GM19035 (cell line): ENCODE data around the gene PDZD2.

ENCODE experiments used
- ATAC-seq: cut with Tn5 transposase; IDR thresholded peaks from one replicate; pipeline ENCODE4 v1.9.1; 2021; ENCODE audit not compliant: unreplicated experiment

PDZD2 gene

DNA sequence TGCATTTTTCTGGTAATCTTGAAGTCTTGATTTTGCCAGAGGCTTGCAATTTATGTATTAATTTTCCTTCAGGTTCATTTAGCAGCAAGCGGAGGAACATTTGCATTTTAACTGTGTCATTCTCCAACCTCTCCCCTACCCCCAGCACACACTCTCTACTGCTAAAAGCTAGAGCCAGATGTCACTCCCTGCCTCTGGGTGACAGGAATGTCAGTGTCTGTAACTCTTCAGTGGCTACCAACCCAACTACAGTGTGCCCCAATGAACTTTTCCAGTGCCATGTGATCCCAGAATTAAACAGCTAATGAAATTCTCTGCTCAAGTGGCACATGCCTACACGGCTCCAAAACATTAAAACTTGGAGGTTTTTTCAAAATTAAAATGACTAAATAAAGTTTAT lies 274.9 kb downstream of the PDZD2 start:
- ATAC-seq, result no peak

DNA sequence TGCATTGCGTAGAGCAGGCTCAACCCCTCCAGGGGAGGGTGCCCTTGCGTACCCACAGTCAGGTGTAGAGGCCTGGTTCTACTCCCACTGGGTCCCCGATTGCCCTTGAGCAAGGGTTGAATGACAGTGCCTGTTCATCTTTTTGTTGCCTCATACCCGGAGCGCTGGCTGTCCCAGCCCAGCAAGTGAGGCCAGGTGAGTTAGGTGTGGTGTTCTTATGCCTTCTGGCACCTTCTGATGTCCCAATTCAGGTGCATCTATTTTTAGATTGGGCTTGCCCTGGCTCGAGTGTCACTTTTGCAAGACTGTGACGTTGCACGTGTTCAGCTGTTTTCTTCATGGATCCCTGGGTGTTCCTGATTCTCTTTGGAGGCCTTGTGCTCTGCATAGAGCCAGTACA lies 277.4 kb downstream of the PDZD2 start:
- no peak for ATAC-seq

DNA sequence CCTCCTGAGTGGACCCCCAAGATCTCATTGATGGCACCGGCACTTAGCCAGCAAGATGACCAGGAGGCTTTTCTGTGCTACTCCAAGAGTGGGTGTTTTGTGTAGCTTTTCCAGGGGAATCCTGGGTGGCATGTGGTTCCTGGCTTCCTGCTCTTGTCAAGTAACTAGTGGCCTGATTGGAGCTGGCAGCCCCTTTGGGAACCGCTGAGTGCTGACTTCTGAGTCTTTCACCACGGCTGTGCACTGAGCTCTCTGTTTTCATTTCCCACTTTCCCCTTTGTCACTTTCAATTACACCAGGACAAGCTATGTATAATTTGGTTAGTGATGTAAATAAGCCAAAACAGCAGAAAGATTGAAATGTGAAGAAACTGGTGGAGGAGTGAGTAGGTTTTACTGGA lies 279.8 kb downstream of the PDZD2 start:
- ATAC-seq, result no peak

DNA sequence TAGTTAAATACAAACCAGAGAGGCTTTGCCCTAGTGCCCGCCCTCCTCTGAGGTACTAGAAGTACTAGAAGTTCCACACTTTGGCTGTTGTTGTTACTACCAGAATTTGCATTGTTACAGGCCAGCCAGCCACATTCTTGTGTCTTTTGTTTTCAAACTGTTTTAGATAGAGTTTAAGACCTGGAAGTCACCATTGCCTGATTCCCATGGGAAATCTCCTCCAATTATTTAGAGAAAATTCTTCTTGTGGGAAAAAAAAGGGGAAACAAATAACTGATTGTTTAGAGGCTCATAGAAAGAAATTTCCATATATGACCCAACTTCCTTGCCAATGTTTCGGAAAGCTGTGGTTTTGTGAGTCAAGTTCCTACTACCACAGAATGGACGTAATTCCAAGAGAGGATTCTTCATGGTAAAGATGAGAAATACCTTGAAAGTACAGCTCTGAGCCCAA lies 282.9 kb downstream of the PDZD2 start:
- ATAC-seq, result no peak

DNA sequence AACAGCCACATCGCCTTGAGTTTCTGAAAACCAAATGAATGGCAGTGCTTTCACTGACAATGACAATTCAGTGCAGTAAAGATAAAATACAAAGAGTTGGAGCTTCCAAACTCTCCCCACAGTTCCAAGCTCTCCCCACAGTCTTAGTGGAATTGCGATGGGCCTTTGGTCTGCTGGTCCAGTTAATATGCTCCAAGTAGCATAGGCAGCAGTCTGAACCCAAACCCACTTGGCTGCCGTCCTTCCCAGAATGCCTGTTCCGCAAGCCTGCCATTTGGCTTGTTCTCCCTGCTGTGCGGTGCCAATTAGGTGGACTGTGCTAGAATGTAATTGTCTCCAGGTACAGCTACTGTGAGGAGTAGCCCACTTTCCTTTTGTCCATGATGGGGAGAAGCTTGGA lies 285.1 kb downstream of the PDZD2 start:
- ATAC-seq, result no peak

DNA sequence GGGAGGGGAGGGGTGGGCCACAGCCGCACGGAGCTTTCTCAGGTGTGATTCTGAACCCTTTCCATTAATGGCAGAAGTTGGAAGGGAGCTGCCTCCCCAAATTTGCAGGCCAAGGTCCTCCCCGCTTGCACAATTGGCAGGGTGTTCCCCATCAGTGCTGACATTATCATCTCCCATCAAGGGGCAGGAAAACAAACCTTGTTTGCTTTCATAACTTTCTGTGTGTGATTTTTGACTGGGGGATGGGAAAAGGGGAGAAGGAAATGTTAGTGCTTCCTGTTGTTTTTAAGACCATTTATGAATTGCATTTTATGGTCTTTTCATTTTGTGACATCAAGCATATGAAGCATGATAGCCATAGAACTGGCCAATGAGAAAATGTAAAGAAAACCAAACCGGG lies 292.9 kb downstream of the PDZD2 start:
- no peak for ATAC-seq

DNA sequence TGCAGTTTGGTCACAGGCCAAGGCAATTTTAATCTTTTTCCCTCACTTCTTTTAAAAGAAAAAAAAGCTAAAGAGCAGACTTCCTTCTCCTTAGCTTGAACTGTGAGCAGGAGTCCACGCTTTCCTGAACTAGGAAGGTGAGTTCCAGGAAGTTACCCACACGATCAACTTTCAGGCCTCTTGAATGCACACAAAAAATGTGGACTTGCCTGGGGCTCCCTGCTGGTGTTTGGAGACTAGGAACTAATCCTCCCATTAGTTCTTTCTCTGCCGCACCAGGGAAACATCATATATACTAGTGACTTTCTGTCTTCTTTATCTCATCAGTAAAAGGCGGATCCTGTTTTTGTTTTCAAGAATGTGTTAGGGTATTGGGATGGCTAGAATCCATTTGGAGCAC lies 295.2 kb downstream of the PDZD2 start:
- no peak for ATAC-seq

DNA sequence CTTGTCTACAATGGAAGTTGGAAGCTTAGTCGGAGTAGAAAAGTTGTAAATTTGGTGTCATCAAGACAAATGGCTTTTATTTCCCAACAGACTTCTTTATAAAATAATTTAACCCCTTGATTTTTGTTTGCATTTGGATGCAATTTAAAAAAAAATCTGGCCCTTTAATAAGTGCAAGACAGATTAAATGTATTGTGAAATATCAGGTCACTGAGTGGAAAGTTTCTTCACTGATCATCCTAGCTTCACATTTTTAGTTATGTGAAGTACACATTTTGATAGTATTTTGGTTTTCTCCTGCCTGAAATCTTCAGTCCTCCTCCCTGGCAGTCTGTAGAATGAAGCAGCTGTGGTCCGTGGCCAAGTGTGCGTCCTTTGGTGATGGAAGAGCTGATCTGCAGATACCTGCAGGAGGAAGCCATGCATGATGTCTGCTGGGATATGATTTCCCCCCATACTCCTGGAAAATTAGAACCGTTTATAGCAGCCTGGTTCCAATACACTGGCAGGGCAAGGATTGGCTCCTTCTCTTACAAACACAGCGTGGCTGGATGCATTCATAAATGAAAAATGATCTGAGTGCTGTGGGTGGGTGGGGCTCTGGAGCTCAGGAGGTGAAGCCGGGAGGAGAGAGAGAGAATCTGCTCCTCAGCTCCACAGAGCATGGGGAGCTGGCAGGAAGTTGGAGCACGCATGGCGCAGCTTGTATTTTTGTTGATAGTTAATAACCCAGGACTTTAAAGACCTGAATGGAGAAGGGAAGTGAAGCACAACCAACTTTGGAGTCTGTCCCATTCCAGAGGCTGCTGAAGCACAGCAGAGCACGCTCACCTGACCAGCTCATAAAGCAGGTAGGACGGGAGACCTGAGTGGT lies 296.8 kb downstream of the PDZD2 start:
- no peak for ATAC-seq

DNA sequence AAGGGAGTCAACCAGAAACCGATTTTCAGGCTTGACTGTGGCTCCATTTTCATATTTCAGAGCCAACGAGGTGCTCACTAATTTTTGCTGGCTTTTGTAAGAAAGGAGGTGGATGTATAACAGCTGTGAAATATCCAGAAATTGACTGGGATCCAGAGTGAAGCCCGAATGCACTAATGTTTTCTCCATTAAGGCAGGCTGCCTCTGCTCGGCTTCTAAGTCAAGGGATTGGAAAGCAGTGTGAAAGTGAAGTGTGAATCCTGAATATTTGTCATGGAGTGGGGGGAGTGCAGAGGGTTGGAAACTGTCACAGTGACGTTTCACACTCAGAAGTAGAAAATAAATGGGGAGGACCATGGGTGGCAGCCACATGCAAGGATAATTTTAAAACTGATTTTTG lies 297.8 kb downstream of the PDZD2 start:
- ATAC-seq, result no peak

DNA sequence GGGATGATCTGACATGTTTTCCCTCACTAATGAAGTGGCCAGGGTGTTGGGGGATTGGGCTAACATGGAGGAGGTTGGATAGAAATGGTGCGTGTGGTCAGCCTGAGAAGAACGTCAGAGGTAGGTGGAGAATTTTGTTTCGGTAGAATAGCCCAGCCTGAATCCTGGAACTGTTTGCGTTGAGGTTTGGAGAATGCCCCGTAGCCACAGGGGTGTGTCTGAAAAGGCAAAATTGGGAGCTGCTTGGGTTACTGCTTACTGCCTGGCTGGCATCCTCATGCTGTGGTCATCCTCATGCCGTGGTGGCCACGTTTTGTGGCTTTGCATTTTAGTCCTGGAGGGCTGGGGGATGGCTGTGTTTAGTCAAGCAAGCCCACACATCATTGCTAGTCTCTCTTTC lies 298.3 kb downstream of the PDZD2 start:
- no peak for ATAC-seq

DNA sequence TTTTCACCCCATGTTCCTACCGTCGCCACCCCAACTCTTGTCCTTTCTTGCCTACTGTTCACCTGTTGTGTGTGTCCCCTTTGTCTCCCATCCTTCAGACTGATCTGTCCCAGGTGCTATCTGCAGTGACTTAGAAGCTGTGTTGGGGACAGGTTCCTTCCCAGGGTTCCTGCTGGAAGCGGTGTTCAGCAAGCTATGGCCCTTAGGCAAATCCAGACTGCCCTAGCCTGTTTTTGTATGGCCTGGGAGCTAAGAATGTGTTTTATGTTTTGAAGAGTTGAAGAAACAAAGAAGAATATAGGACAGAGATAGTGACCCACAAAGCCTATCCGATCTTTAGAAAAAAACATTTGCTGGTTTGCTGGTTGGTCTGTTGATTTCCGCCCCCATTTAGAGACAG lies 298.8 kb downstream of the PDZD2 start:
- ATAC-seq, result no peak

DNA sequence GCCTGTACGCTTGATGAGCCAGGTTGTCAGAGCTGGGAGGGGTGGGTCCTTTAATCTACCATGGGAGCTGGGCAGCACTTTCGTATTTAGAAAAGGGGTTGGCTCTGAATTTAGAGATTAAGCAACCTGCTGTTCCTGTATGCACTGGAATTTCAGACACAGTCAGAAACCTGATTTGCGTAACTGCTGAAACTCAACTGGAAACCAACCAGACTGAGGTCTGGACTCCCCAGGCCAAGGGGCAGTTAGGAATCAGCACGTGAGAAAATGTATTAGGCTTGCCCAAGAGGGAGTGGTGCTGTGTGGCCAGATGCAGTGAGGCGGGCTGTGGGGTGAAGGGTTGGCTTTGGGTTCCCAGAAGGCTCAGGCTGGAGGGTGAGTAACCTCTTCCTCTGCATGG lies 300.2 kb downstream of the PDZD2 start:
- ATAC-seq, result no peak

DNA sequence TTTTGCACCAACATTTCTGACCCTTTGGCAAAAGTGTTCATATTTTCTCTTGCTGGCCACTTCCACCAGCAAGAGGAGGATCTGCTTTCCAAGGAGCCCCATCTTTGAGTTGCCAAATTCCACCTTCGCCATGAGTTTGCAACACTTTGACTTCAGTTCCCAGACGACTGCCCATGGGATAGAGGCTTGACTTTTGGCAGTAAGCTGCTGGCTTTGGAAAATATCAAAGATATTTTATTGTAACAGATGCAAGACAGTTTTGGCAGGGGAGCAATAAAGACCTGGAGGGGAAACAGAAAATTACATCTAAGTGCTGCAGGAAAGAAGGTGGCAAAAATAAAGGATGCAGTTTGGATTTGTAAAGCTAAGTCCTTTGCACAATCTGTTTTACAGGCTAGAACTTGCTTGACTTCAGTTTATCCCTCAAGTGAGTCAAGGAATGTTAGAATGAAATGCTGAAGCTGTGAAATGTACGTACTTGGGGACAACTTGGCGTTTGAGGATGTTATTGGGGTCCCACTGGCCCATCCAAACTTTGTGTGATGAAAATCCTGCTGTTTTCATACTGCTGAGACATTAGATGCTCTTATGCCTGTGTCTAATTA lies 302.3 kb downstream of the PDZD2 start:
- no peak for ATAC-seq

DNA sequence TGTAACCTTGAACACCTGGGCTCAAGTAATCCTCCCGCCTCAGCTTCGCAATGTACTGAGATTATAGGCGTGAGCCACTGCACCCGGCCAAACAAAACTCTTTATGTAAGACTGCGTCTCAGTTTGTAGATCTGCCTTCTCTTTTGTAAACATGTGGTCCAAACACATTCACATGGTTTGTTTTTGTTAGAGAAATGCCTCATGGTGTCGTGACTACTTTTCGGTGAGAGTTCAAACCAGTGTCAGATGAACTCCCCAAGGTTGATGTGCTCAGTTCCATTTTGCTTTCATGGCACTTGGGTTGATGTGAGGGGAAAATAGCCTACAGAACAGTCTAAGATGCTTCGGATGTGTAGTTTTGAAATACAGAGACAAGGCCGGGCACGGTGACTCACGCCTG lies 303.6 kb downstream of the PDZD2 start:
- ATAC-seq, result no peak

DNA sequence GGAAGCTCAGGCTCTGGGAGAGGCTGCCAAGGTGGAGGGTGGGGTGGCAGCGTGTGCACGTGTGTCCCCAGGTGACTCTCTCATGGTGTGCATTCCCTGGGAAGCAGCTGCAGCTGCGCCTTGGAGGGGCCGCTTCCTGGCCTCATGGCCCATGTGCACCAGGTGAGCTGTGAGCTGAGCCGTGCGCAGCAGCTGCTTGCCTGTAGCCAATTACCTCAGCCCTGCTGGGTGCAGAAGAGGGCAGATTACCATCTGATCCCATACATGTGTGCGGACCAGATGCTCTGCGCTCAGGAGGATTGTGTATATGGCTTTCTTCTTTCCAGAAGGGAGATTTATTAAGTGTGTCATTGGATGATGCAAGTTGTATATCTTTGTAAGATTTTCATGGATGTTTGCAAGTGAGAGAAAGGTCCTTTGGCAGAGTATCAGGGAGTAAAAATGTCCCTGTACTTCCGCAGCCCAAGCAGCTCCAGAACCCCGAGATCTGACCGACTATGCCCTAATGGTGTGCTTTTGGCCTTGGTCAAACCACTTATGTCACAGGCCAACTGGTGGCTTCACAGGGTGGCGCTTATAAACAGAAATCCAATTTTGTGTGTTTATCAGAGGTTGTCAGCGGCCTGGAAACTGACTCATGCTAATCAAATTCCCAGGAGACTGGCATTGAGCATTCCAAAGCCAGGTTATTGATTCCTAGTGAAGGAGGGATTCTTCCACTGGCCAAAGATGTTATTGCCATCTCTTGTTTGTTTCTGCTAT lies 305.9 kb downstream of the PDZD2 start:
- ATAC-seq, result no peak

DNA sequence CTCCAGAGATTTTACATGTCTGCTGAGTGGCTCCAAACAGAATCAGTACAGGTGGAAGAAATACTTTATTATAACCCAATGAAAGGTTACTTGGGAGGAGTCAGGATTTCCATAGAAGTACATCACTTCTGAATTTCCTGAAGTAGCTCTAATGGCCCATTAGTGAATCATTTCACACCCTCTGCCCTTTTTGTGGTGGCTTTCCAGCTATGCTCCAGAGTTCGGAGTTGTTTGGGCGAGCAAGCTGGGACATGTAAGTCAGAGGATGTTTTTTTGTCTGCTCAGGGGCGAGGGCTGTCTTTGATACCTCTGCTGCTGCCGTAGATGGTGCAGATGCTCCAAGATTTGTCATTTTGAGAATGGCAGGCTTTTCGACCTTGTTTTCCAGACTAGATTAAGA lies 309.1 kb downstream of the PDZD2 start:
- no peak for ATAC-seq

DNA sequence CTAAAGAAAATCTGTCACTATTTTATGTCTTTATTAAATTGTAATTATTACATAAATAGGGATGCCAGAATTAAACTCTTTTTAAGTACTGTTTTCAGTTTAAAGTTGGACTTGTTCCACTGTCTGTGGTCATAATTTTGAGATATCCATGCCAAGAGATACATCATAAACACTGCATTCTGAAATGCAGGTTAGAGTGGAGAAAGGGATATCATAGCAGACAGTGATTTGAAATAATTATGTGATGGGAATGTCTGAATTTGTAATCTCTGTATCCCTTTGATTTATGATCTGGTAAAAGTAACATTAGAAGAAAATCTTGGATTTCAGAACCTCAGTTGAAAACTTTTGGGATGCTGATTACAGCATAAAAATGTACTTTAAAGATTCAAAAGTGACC lies 313.1 kb downstream of the PDZD2 start:
- ATAC-seq, result no peak

DNA sequence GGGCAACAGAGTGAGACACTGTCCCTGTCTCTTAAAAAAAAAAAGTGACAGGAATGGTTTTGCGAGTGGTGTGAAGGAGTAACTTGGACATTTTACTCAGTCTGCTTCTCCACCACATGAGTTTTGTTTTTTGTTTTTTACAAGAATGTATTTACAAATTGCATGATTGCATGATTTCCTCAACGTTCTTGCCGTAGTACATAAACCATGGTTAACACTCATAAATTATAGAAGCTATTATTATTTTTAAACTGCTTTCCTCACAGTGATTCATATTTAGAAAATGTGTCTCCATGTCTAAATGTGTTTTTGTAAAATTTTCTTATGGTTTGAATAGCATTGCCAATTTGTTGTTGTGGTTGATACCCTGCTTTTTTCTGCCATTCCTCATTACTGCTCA lies 315.2 kb downstream of the PDZD2 start:
- ATAC-seq, result no peak

DNA sequence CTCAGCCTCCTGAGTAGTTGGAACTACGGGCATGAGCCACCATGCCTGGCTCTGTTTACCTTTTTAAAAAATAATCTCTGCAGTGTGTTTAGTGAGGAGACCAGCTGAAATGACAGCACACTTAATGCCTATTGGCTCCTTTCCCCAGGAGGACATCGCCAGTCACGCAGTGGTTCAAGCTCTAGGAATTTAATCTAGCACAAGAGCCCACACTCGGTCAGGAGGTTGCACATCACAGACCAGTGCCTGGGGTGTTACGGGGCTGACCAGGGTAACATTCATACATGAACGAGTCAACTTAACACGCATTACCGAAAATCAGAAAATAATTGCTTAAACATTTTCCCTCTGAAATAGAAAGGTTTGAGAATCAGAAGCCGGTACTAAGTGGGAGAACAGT lies 318.2 kb downstream of the PDZD2 start:
- no peak for ATAC-seq

DNA sequence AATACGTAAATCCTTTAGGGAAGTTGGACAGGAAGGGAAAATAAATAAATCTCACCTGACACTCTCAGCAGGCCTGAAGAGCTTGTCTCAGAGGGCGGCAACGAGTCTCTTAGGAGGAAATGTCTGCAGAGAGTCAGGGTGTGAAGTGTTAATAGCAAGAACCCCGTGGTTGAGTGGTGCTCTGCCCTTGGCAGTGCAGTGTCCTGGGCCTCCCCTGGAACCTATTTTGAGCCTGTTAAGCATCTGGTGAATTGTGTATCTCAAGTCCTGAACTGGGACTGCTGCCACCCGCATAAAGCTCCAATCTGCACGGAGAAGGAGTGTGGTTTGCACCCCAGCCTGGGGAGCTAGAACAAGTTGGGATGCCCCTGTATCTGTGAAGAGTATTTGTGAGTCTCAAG lies 323.4 kb downstream of the PDZD2 start:
- no peak for ATAC-seq

DNA sequence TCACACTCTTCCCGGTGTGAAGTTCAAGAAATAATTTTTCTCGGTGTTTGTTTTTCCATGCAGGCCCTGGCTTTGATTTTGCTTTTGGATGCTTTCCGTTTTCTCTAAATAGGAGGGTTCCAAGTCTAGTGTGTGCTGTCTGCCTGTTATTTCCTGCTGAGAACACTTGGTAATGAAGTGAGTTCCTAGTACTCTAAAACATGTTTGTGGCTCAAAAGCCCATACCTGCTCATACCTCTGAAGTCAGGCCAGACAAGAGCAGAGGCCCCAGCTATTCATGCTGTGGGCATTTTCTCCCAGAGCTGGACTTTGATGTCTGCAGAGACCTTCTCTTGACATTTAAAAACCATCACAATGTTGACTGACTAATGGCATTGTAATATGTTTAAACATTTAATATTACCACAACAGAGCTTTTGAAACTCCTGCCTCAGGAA lies 324.0 kb downstream of the PDZD2 start:
- no peak for ATAC-seq
